B cell (primary cell): ENCODE measurements around the gene MTHFD1. TPM values are rescaled to one million over a fixed set of nuclear protein-coding genes. Genes with fewer than 3 reads are reported as not detected.

ENCODE experiments used
- ATAC-seq: fragments of 200-7000 bp; cut with Tn5 transposase; one replicate; pipeline ENCODE4 v1.10.0; 2021; ENCODE audit warnings: low read depth, mild to moderate bottlenecking, moderate number of reproducible peaks, moderate library complexity
- CTCF ChIA-PET: fragments of 350-600 bp; sonication (Branson Sonifier 250); formaldehyde crosslinking; loops from one replicate; lab custom pipeline; 2021; ENCODE audit warnings: antibody characterized with exemption, inconsistent platforms; lab: Charles Lee
- POLR2A ChIA-PET: fragments of 350-600 bp; sonication (Branson Sonifier 250); formaldehyde crosslinking; loops from one replicate; lab custom pipeline; 2021; ENCODE audit warnings: antibody characterized with exemption; lab: Charles Lee
- DNase-seq: peaks from one replicate; pipeline ENCODE4 v3.0.0; 2013
- H2AFZ ChIP-seq: 2 replicates; pipeline ENCODE4 v1.6.1; 2012; ENCODE audit warnings: mild to moderate bottlenecking, low read depth, low read length; ENCODE audit not compliant: insufficient read depth, poor library complexity, severe bottlenecking
- H3K27ac ChIP-seq, 2 donors: 1 replicate in 1 of 2; 2 replicates in 1 of 2; pipeline ENCODE4 v1.5.1; 2012 to 2013; ENCODE audit warnings: low read length in 2 of 2, mild to moderate bottlenecking in 2 of 2, moderate library complexity in 1 of 2
- H3K27me3 ChIP-seq, 4 experiments: fragments of 200-600 bp in 1 of 4; sonication (generic) in 1 of 4; replicated peaks in 1 of 4; 1 replicate in 2 of 4; 2 replicates in 2 of 4; pipeline versions ENCODE4 v1.6.1 to v1.7.0; 2013 to 2016; ENCODE audit warnings: low read length in 3 of 4, mild to moderate bottlenecking in 2 of 4, mixed read lengths in 1 of 4, moderate library complexity in 1 of 4; ENCODE audit not compliant: insufficient read depth in 4 of 4, control insufficient read depth in 3 of 4; ENCODE audit errors: control extremely low read depth in 1 of 4
- H3K36me3 ChIP-seq, 2 experiments: replicated peaks in 1 of 2; 1 replicate in 1 of 2; 2 replicates in 1 of 2; pipeline versions ENCODE4 v1.6.1 to v1.7.1; 2013; ENCODE audit warnings: low read length in 1 of 2; ENCODE audit not compliant: insufficient read depth in 2 of 2, control insufficient read depth in 1 of 2; ENCODE audit errors: control extremely low read depth in 1 of 2, extremely low read depth in 1 of 2
- H3K4me1 ChIP-seq, 2 donors: fragments of 200-600 bp in 1 of 2; sonication (generic) in 1 of 2; 1 replicate in 1 of 2; 2 replicates in 1 of 2; pipeline versions ENCODE4 v1.5.1 to v1.6.1; 2013 to 2017; ENCODE audit warnings: low read length in 2 of 2; ENCODE audit not compliant: control insufficient read depth in 2 of 2, insufficient read depth in 2 of 2
- H3K4me2 ChIP-seq: replicated peaks from 2 replicates; pipeline ENCODE3; 2012; ENCODE audit warnings: mild to moderate bottlenecking, low read depth, low read length; ENCODE audit not compliant: poor library complexity, severe bottlenecking
- H3K4me3 ChIP-seq, 5 experiments: fragments of 200-600 bp in 1 of 5; sonication (generic) in 1 of 5; 1 replicate in 3 of 5; 2 replicates in 2 of 5; pipeline versions ENCODE4 v1.5.1 to v1.7.0; 2011 to 2016; ENCODE audit warnings: low read length in 4 of 5, mild to moderate bottlenecking in 4 of 5, low read depth in 2 of 5, control low read depth in 1 of 5, moderate library complexity in 1 of 5; ENCODE audit not compliant: insufficient read depth in 1 of 5; ENCODE audit errors: control extremely low read depth in 1 of 5, extremely low read depth in 1 of 5
- H3K79me2 ChIP-seq: fragments of 200-600 bp; sonication (generic); one replicate; pipeline ENCODE4 v1.6.0; 2016; ENCODE audit warnings: low read length; ENCODE audit not compliant: control insufficient read depth, insufficient read depth
- H3K9ac ChIP-seq: fragments of 200-600 bp; sonication (generic); 2 replicates; pipeline ENCODE4 v1.6.1; 2017; ENCODE audit warnings: mild to moderate bottlenecking, low read length, moderate library complexity
- H3K9me3 ChIP-seq, 3 donors: one replicate each; pipeline versions ENCODE4 v1.6.1 to v1.7.1; 2013; ENCODE audit warnings: low read length in 2 of 3; ENCODE audit not compliant: control insufficient read depth in 2 of 3, insufficient read depth in 1 of 3; ENCODE audit errors: control extremely low read depth in 1 of 3
- H4K20me1 ChIP-seq: 2 replicates; pipeline ENCODE4 v1.6.0; 2012; ENCODE audit warnings: mild to moderate bottlenecking, low read length; ENCODE audit not compliant: insufficient read depth, control insufficient read depth, poor library complexity, severe bottlenecking
- H3K27ac Mint-ChIP-seq: one replicate; pipeline ENCODE4 v1.8.0; 2021; ENCODE audit warnings: mixed read lengths
- H3K27me3 Mint-ChIP-seq: one replicate; pipeline ENCODE4 v1.8.0; 2021; ENCODE audit warnings: mixed read lengths
- H3K4me1 Mint-ChIP-seq: one replicate; pipeline ENCODE4 v1.8.0; 2021; ENCODE audit warnings: mixed read lengths
- H3K4me3 Mint-ChIP-seq: one replicate; pipeline ENCODE4 v1.8.0; 2021; ENCODE audit warnings: mixed read lengths
- H3K9me3 Mint-ChIP-seq: one replicate; pipeline ENCODE4 v1.8.0; 2022; ENCODE audit warnings: mixed read lengths; ENCODE audit not compliant: insufficient read depth
- CTCF ChIP-seq: fragments of 200-600 bp; IDR thresholded peaks from one replicate; pipeline ENCODE4 v1.8.0; 2022; ENCODE audit warnings: antibody characterized with exemption, mild to moderate bottlenecking
- EZH2 ChIP-seq: IDR thresholded peaks from 2 replicates; pipeline ENCODE4 v1.6.1; 2012; ENCODE audit warnings: borderline replicate concordance, low read depth, mild to moderate bottlenecking, moderate library complexity, low read length; ENCODE audit not compliant: insufficient read depth, poor library complexity, severe bottlenecking
- WGBS: methylation state at CpG from one replicate; pipeline ENCODE4 v1.1.5; 2013; ENCODE audit warnings: missing lambda C conversion rate; ENCODE audit not compliant: insufficient coverage; 5-methylcytosine and 5-hydroxymethylcytosine counted together
- intact Hi-C: fragments of 100-400 bp; cut with micrococcal nuclease; formaldehyde crosslinking; loops from one replicate; pipeline ENCODE4 v1.10.0; 2022
- polyA plus RNA-seq: library from polyadenylated mRNA; depleted of rRNA; stranded (reverse); fragments of >200 nt; gene quantifications from 2 replicates; pipeline ENCODE4 v1.2.3, GENCODE V29; 2012
- total RNA-seq, 2 donors: library from RNA; stranded (reverse); fragments of 120-200 nt in 1 of 2; gene quantifications; 1 replicate in 1 of 2; 2 replicates in 1 of 2; pipeline versions ENCODE4 v1.2.3 to v1.2.4, GENCODE V29; 2013 to 2022

Gene MTHFD1
- total and polyA plus RNA-seq, 2 donors (not counting 1 experiment from before 2014, with no cell fraction given): 32.3 to 51.3 TPM

- POLR2A ChIA-PET: no interaction called here
- Histone ChIP-seq H2AFZ (no peak overlapping the region), H3K79me2 (no peaks in the 10 kb centered on the region), H3K27me3 (no peaks in the 10 kb centered on the region), H4K20me1 (no peaks in the 10 kb centered on the region), H3K36me3 (peaks cover 29 to 78% of the 10 kb centered on the region in 2 experiments), H3K4me2 (no peak overlapping the region), H3K27ac (no peak overlapping the region), H3K4me1 (peaks cover 0 to under 1% of the 10 kb centered on the region in 2 donors), H3K9ac (no peak overlapping the region), H3K9me3 (no peaks in the 10 kb centered on the region), H3K4me3 (no peak overlapping the region)
- H3K27me3 Mint-ChIP-seq: no peaks in the 10 kb centered on the region
- CTCF ChIA-PET: interaction anchor here (0.6 to 2.1 kb wide), 5 partner anchors 8 to 40 kb away, joined by 3 to 8 read pairs (median 3); no protein-coding TSS in a partner anchor
- no peaks in the 10 kb centered on the region for H3K9me3 Mint-ChIP-seq
- no peak overlapping the region for H3K27ac Mint-ChIP-seq
- ATAC-seq (no peak), DNase-seq (no peak)
- peaks cover under 1% of the 10 kb centered on the region for H3K4me1 Mint-ChIP-seq
- no peak overlapping the region for H3K4me3 Mint-ChIP-seq
- intact Hi-C loops: no loop called here
- TF ChIP-seq CTCF (no peak), EZH2 (no peak)
- WGBS: no CpG with 5 or more reads among the region's 3 CpGs
These were observed 50.2 kb downstream of the MTHFD1 start for GRCh38 chr14:64438181-64438841.

- Mint-ChIP-seq H3K4me1 (peaks cover 7% of the 10 kb centered on the region), H3K27ac (no peak overlapping the region), H3K4me3 (no peak overlapping the region), H3K9me3 (no peaks in the 10 kb centered on the region), H3K27me3 (no peaks in the 10 kb centered on the region)
- no peaks in the 10 kb centered on the region for H4K20me1 ChIP-seq
- H3K36me3 ChIP-seq: peaks cover 32 to 77% of the 10 kb centered on the region in 2 experiments
- no peak overlapping the region for H3K4me2 ChIP-seq
- H3K79me2 ChIP-seq: no peaks in the 10 kb centered on the region
- H2AFZ ChIP-seq: no peak overlapping the region
- peaks cover under 1 to 5% of the 10 kb centered on the region in 2 donors for H3K4me1 ChIP-seq
- TF ChIP-seq CTCF (no peak), EZH2 (no peak)
- H3K27ac ChIP-seq: no peak overlapping the region
- WGBS: no CpG with 5 or more reads among the region's 6 CpGs
- H3K9me3 ChIP-seq: no peaks in the 10 kb centered on the region
- ChIA-PET CTCF (interaction anchor here (0.7 to 2.1 kb wide), 5 partner anchors 9 to 40 kb away, joined by 3 to 8 read pairs (median 4); no protein-coding TSS in a partner anchor), POLR2A (no interaction called here)
- H3K4me3 ChIP-seq: no peak overlapping the region
- intact Hi-C loops: no loop called here
- no peaks in the 10 kb centered on the region for H3K27me3 ChIP-seq
- DNase-seq (no peak), ATAC-seq (no peak)
- no peak overlapping the region for H3K9ac ChIP-seq
These were observed 51.0 kb downstream of the MTHFD1 start for GRCh38 chr14:64439141-64439540.
